Kidney (tissue), 14 donors: ENCODE data around the gene GPR157. TPM values are rescaled to one million over a fixed set of nuclear protein-coding genes. Genes with fewer than 3 reads are reported as not detected.

ENCODE experiments used
- DNase-seq, 5 donors: peaks; one replicate each; pipeline ENCODE4 v3.0.0-alpha.2; 2013 to 2020
- FAIRE-seq: peaks from 2 replicates; lab custom pipeline; 2012; peaks lifted over from hg19 to GRCh38; lab: Jason Lieb, UNC
- H3K27ac ChIP-seq, 2 donors: one replicate each; pipeline ENCODE4 v1.7.0; 2013; ENCODE audit warnings: low read depth in 2 of 2, low read length in 2 of 2, inconsistent platforms in 1 of 2
- H3K27me3 ChIP-seq: one replicate; pipeline ENCODE4 v1.7.1; 2013; ENCODE audit warnings: low read length, inconsistent platforms; ENCODE audit not compliant: control insufficient read depth, insufficient read depth
- H3K36me3 ChIP-seq, 3 donors: one replicate each; pipeline versions ENCODE4 v1.7.0 to v1.7.1; 2013; ENCODE audit warnings: low read length in 3 of 3, control low read depth in 1 of 3, inconsistent platforms in 1 of 3; ENCODE audit not compliant: insufficient read depth in 3 of 3, control insufficient read depth in 2 of 3
- H3K4me1 ChIP-seq, 3 donors: one replicate each; pipeline versions ENCODE4 v1.7.0 to v1.7.1; 2013; ENCODE audit warnings: low read length in 3 of 3, inconsistent platforms in 1 of 3, low read depth in 1 of 3; ENCODE audit not compliant: control insufficient read depth in 2 of 3, insufficient read depth in 2 of 3
- H3K4me3 ChIP-seq, 3 donors: one replicate each; pipeline versions ENCODE4 v1.7.0 to v1.8.1; 2013; ENCODE audit warnings: low read length in 3 of 3, control low read depth in 1 of 3, inconsistent platforms in 1 of 3
- H3K9ac ChIP-seq, 3 donors: one replicate each; pipeline versions ENCODE4 v1.7.0 to v1.7.1; 2013; ENCODE audit warnings: low read length in 3 of 3, control low read depth in 1 of 3, inconsistent platforms in 1 of 3
- H3K9me3 ChIP-seq, 3 donors: one replicate each; pipeline versions ENCODE4 v1.7.0 to v1.7.1; 2013; ENCODE audit warnings: low read length in 3 of 3, control low read depth in 1 of 3, inconsistent platforms in 1 of 3; ENCODE audit not compliant: control insufficient read depth in 2 of 3, insufficient read depth in 1 of 3
- CTCF ChIP-seq: IDR thresholded peaks from 3 replicates; pipeline ENCODE4 v1.5.1; 2012; ENCODE audit warnings: mild to moderate bottlenecking, moderate library complexity, borderline replicate concordance; ENCODE audit not compliant: insufficient read depth; ENCODE audit errors: extremely low read depth
- intact Hi-C: fragments of 100-400 bp; cut with DNase I; formaldehyde crosslinking; loops from one replicate; pipeline ENCODE4 v1.11.1; 2022
- polyA plus RNA-seq: library from polyadenylated mRNA; stranded (reverse); fragments of 350-450 nt; fragmentation: Illumina TruSeq; extraction: RNeasy Lipid Tissue Mini Kit (QIAGEN cat#74804); gene quantifications from one replicate; pipeline ENCODE4 v1.2.3, GENCODE V29; 2014; ENCODE audit warnings: low read depth, low replicate concordance; ENCODE audit not compliant: insufficient read depth
- total RNA-seq: library from RNA; stranded (reverse); fragmentation: NEBNext Ultra II Directional; extraction: Animal tissue kit (Norgen Biotek cat#: 25700); gene quantifications from one replicate; pipeline ENCODE4 v1.2.1, GENCODE V29; 2021
- donor health status: control.
- donor health status: control.
- donor health status: control.
- donor health status: control.
- donor health status: control.
- donor health status: DM: yes; HTN: yes; CAD: no.
- donor health status: Normal renal cell carcinoma (clear cell type).

GPR157 gene
- total and polyA plus RNA-seq, 2 donors from 2014 or later: 3.2 to 9.1 TPM

- H3K9ac ChIP-seq: no peak overlapping the region
- no peak for TF ChIP-seq CTCF
- no peak for FAIRE-seq
- H3K36me3 ChIP-seq: no peaks in the 10 kb centered on the region
- H3K4me3 ChIP-seq: no peak overlapping the region
- H3K4me1 ChIP-seq: peaks cover 0 to 4% (median 0%) of the 10 kb centered on the region in 3 donors
- H3K9me3 ChIP-seq: no peaks in the 10 kb centered on the region
- intact Hi-C loops: no loop called here
- no peak overlapping the region for H3K27ac ChIP-seq
- no peak for DNase-seq
- H3K27me3 ChIP-seq: no peaks in the 10 kb centered on the region
These were observed 68.8 kb downstream of the GPR157 start for GRCh38 chr1:9059891-9060744.

- DNase-seq: peak in 2 of 5 donors; percentile 36 to 62
These were observed 70.4 kb downstream of the GPR157 start for GRCh38 chr1:9058465-9058864.

GRCh38 chr1:9057851-9058250, 71.1 kb downstream of the GPR157 start:
- no peak for FAIRE-seq
- DNase-seq: no peak
- H3K36me3 ChIP-seq: no peaks in the 10 kb centered on the region

More at GRCh38 chr1:9058465-9058864, 70.4 kb downstream of the GPR157 start:
- Histone ChIP-seq H3K4me1 (peaks cover 0 to 4% (median 0%) of the 10 kb centered on the region in 3 donors), H3K4me3 (no peak overlapping the region), H3K27ac (no peak overlapping the region), H3K36me3 (no peaks in the 10 kb centered on the region), H3K9me3 (no peaks in the 10 kb centered on the region), H3K27me3 (no peaks in the 10 kb centered on the region), H3K9ac (no peak overlapping the region)
- intact Hi-C loops: no loop called here
- TF ChIP-seq CTCF: no peak
- no peak for FAIRE-seq

More at GRCh38 chr1:9057851-9058250, 71.1 kb downstream of the GPR157 start:
- H3K4me3 ChIP-seq: no peak overlapping the region
- no peaks in the 10 kb centered on the region for H3K9me3 ChIP-seq
- H3K9ac ChIP-seq: no peak overlapping the region
- TF ChIP-seq CTCF: no peak
- H3K4me1 ChIP-seq: peaks cover 0 to 4% (median 0%) of the 10 kb centered on the region in 3 donors
- intact Hi-C loops: no loop called here
- H3K27ac ChIP-seq: no peak overlapping the region
- H3K27me3 ChIP-seq: no peaks in the 10 kb centered on the region
